Neural progenitor cell (in vitro differentiated cells): Measurements from ENCODE around the gene RANGAP1.

ENCODE experiments used
- EZH2phosphoT487 ChIP-seq: fragments of 200-600 bp; sonication (generic); IDR thresholded peaks from 2 replicates; pipeline ENCODE4 v1.6.1; 2017; ENCODE audit warnings: antibody characterized with exemption
- TF ChIP-seq, protein P1 (sequence below): fragments of 200-600 bp; sonication (generic); IDR thresholded peaks from 2 replicates; pipeline ENCODE4 v1.5.1; 2017; ENCODE audit warnings: antibody characterized with exemption, mild to moderate bottlenecking

DNA sequence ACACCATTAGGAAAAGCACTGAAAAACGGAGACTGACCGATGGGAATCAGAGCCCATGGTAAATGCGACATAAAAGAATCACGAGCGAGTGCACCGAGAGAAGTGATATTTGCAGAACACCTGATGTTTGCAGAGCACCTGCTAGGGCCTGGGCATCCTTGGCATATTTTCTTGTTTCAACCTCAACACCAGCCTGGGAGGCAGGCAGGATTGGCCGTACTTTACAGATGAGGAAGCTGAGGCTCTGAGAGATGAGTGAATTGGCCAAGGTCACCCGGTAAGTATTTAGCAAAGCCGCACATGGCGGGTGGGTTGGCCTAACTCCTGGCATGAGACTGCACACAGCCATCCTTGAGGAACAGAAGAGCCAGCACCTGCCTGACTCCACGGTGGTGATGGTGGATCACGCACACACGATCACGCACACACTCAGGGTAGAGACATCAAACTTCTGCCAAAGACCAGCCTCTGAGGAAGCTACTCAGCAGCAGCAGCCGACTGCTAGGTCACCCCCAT is 23.7 kb downstream of the RANGAP1 start:
- TF ChIP-seq, protein P1, sequence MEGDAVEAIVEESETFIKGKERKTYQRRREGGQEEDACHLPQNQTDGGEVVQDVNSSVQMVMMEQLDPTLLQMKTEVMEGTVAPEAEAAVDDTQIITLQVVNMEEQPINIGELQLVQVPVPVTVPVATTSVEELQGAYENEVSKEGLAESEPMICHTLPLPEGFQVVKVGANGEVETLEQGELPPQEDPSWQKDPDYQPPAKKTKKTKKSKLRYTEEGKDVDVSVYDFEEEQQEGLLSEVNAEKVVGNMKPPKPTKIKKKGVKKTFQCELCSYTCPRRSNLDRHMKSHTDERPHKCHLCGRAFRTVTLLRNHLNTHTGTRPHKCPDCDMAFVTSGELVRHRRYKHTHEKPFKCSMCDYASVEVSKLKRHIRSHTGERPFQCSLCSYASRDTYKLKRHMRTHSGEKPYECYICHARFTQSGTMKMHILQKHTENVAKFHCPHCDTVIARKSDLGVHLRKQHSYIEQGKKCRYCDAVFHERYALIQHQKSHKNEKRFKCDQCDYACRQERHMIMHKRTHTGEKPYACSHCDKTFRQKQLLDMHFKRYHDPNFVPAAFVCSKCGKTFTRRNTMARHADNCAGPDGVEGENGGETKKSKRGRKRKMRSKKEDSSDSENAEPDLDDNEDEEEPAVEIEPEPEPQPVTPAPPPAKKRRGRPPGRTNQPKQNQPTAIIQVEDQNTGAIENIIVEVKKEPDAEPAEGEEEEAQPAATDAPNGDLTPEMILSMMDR: no peak
- no peak for TF ChIP-seq EZH2phosphoT487
